ENCODE measurements around the gene KIF16B.

GRCh38 chr20:16556301-16556700, 16.9 kb downstream of the KIF16B start:
- no peak for TF ChIP-seq CTCF (IDR thresholded peaks at IDR 0.05)
- TF ChIP-seq EP300 (IDR thresholded peaks at IDR 0.05), result no peak
